ENCODE results near the gene QRICH1. TPM values are rescaled to one million over a fixed set of nuclear protein-coding genes. Genes with fewer than 3 reads are reported as not detected.

QRICH1 gene
- total and polyA plus RNA-seq, 2 of the 13 experiments (the other 11 are each of a cell fraction or from before 2014, with no cell fraction given), result 52.6 to 102 TPM

DNA sequence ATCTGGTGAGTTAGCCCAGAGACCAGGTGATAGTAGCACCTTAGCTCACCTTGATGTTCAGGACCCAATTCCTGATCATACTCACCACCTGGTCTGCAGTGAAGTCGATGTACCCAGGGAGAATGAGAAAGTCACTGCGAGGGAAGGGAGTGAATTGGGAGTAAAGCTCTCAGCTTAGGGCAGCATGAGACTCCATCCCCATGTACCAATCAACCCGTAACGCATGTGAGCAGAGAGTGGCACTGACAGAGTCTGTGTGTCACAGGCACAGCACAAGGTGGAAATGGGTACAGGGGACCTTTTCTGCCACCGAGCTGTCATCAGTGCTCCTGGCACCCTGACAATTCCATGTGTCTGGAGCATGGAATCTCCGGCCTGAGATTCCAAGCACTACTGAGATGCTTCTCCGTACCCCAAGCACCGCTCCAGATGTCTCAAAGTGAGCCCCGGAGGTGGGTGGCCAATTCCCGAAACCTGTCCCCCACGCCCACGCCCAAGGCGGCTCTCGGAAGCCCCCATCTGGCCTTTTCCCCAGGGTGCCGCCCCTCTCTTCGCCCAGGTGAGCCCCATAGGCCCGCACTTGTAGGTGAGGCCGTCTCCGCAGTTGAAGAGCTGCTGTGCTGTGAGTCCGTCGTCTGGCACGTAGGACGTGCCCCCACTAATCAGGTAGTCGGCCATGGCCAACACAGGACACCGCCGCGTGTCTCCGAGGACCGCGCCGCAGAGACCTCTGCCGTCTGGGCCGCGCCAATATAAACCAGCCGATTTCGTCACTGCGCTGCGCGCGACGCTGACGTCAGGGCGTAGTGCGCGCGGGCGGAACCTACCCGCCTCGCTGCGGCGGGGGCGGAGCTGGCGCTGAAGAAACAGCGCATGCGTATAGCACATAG, 65.0 kb downstream of the QRICH1 start, which contains the start of gene IMPDH2 (continued):
- TF ChIP-seq NFAT5 (CRISPR knock-in tag; IDR thresholded peaks at IDR 0.05), result peak; percentile 82; the same call in 1 of the 2 replicates
- peak; percentile 80 for TF ChIP-seq ZZZ3 (CRISPR knock-in tag; IDR thresholded peaks at IDR 0.05; ENCODE audit: borderline replicate concordance)
- TF ChIP-seq ZNF558 (CRISPR knock-in tag; IDR thresholded peaks at IDR 0.05; ENCODE audit: borderline replicate concordance), result no peak; the same call in 1 of the 2 replicates
- peak; percentile 74; the same call in 1 of the 2 replicates for TF ChIP-seq IRX3 (CRISPR knock-in tag; IDR thresholded peaks at IDR 0.05; ENCODE audit: borderline replicate concordance, low read depth)
- peak; percentile 74 for TF ChIP-seq ARID5B (CRISPR knock-in tag; IDR thresholded peaks at IDR 0.05)
- TF ChIP-seq, protein P1, sequence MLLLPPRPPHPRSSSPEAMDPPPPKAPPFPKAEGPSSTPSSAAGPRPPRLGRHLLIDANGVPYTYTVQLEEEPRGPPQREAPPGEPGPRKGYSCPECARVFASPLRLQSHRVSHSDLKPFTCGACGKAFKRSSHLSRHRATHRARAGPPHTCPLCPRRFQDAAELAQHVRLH (CRISPR knock-in tag; IDR thresholded peaks at IDR 0.05; ENCODE audit: borderline replicate concordance, low read depth), result peak; percentile 80; the same call in 1 of the 2 replicates
- TF ChIP-seq ATF7 (IDR thresholded peaks at IDR 0.05), result peak; percentile 87
- TF ChIP-seq ATF7 (CRISPR knock-in tag; IDR thresholded peaks at IDR 0.05), result peak; percentile 95
- no peak for TF ChIP-seq MAFK (conservative IDR thresholded peaks at IDR 0.05 in 1 of 2, IDR thresholded peaks at IDR 0.05 in 1 of 2; ENCODE audit: low read length in 2 of 2)
- no peak for TF ChIP-seq ZNF101 (CRISPR knock-in tag; IDR thresholded peaks at IDR 0.05; ENCODE audit: borderline replicate concordance, low read depth)
- TF ChIP-seq DNMT1 (CRISPR knock-in tag; IDR thresholded peaks at IDR 0.05), result peak; percentile 95; the same call in 1 of the 2 replicates
- peak; percentile 50; the same call in 1 of the 2 replicates for TF ChIP-seq ZNF121 (CRISPR knock-in tag; IDR thresholded peaks at IDR 0.05)
- peak; percentile 92 for TF ChIP-seq ZFP90 (CRISPR knock-in tag; IDR thresholded peaks at IDR 0.05; ENCODE audit: borderline replicate concordance)
- TF ChIP-seq ZNF569 (CRISPR knock-in tag; IDR thresholded peaks at IDR 0.05; ENCODE audit: borderline replicate concordance), result no peak
- peak; percentile 91 for TF ChIP-seq CBX5 (CRISPR knock-in tag; IDR thresholded peaks at IDR 0.05; ENCODE audit: borderline replicate concordance)
- peak; percentile 63 for TF ChIP-seq MEIS2 (CRISPR knock-in tag; IDR thresholded peaks at IDR 0.05)
- no peak for TF ChIP-seq HMG20B (CRISPR knock-in tag; conservative IDR thresholded peaks at IDR 0.05)
- no peak; the same call in 1 of the 2 replicates for TF ChIP-seq SMYD3 (CRISPR knock-in tag; IDR thresholded peaks at IDR 0.05)
- TF ChIP-seq THAP11 (CRISPR knock-in tag; IDR thresholded peaks at IDR 0.05), result peak; percentile 89
- peak; percentile 88 for TF ChIP-seq ZMYM4 (CRISPR knock-in tag; IDR thresholded peaks at IDR 0.05)

Measured in HepG2 (cell line).